OCI-LY1 (cell line): Measurements from ENCODE around the gene UBE2H.

Source experiments
- EZH2 ChIP-seq: fragments of 200-600 bp; sonication (generic), shearing (Covaris generic); IDR thresholded peaks from 2 replicates; pipeline ENCODE4 v1.8.0; 2017; ENCODE audit warnings: borderline replicate concordance, mixed run types, mild to moderate bottlenecking, antibody characterized with exemption, low read length, moderate library complexity, mixed read lengths
- TF ChIP-seq, protein P1 (sequence below): fragments of 200-600 bp; sonication (generic), shearing (Covaris generic); IDR thresholded peaks from 2 replicates; pipeline ENCODE4 v1.5.1; 2017; ENCODE audit warnings: mild to moderate bottlenecking, antibody characterized with exemption, low read length, moderate library complexity, mixed read lengths

DNA sequence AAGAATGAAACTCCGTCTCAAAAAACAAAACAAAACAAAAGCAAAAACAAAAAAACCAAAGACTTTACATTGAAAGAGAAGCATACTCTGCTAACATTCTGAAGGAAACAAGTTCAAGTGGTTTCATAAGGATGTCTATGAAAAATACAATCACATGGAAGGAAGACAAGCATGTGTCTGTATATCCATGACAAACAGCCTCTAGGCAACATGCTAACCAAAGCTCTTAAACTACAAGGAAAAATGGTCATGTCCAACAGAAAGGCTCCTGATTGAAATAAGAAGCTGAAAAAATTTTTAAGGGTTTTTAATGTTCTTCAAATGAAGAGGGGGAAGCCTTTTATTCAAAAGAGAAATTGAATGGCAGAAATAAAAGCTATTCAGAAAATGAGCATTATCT lies 64.9 kb downstream of the UBE2H start:
- TF ChIP-seq, protein P1, sequence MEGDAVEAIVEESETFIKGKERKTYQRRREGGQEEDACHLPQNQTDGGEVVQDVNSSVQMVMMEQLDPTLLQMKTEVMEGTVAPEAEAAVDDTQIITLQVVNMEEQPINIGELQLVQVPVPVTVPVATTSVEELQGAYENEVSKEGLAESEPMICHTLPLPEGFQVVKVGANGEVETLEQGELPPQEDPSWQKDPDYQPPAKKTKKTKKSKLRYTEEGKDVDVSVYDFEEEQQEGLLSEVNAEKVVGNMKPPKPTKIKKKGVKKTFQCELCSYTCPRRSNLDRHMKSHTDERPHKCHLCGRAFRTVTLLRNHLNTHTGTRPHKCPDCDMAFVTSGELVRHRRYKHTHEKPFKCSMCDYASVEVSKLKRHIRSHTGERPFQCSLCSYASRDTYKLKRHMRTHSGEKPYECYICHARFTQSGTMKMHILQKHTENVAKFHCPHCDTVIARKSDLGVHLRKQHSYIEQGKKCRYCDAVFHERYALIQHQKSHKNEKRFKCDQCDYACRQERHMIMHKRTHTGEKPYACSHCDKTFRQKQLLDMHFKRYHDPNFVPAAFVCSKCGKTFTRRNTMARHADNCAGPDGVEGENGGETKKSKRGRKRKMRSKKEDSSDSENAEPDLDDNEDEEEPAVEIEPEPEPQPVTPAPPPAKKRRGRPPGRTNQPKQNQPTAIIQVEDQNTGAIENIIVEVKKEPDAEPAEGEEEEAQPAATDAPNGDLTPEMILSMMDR = no peak
- no peak for TF ChIP-seq EZH2
